ENCODE data around the gene TINAGL1. TPM values are rescaled to one million over a fixed set of nuclear protein-coding genes. Genes with fewer than 3 reads are reported as not detected.

Gene TINAGL1
- total and polyA plus RNA-seq, 2 donors (not counting 1 experiment from before 2014, with no cell fraction given) = 3.0 to 92.5 TPM

DNA sequence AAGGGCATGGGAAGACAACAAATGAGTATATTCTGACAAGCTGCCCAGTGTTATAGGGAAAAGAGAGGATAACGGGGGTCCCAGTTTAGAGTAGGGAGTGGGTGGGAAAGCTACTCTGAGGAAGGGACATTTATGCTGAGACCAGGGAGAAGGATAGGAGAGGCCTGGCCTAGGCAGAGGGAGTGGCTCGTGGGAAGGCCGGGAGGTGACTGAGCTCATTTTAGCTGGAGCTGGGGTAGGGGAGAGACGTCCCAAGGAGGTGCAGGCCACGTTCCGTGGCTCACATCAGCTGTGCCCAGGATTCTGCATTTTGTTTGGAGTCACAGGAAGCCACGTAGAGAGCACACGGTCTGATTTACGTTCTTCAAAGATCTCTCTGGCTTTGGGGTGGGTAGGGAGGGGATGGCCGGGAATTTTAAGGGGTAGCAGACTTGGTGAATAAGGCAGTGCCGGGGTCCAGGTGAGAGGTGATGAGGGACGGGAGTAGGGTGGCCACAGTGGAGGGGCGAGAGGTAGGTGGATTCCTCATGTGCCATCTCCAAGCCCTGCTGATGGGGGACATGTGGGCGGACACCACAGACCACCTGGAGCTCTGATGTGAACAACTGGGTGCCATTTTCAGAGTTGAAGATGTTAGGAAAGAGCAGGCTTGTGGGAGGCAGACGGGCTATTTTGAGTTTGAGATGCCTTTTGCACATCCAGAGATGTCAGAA, 4.7 kb downstream of the TINAGL1 start:
- DNase-seq (ENCODE audit: low read depth in 2 of 2) = no peak

GRCh38 chr1:31581821-31582810, 5.8 kb downstream of the TINAGL1 start:
- no peaks in the 10 kb centered on the region for H3K9me3 ChIP-seq (ENCODE audit: control insufficient read depth, insufficient read depth, low read depth, low read length)
- H3K4me1 ChIP-seq (ENCODE audit: control insufficient read depth, extremely low read depth, insufficient read depth, low read length) = peaks cover 24% of the 10 kb centered on the region
- no peak overlapping the region for H3K27ac ChIP-seq (ENCODE audit: insufficient read depth, low read length)
- no peaks in the 10 kb centered on the region for H3K79me2 ChIP-seq (ENCODE audit: control insufficient read depth, insufficient read depth, low read length)
- no peak overlapping the region for H3K4me3 ChIP-seq (replicated peaks in 1 of 4; ENCODE audit: control extremely low read depth in 1 of 4, insufficient read depth in 1 of 4, low read depth in 3 of 4, low read length in 4 of 4)
- no peak overlapping the region for H3K4me2 ChIP-seq (ENCODE audit: extremely low read depth, insufficient read depth, low read length)
- H4K20me1 ChIP-seq (ENCODE audit: control insufficient read depth, extremely low read depth, insufficient read depth, low read length) = no peaks in the 10 kb centered on the region
- no peak overlapping the region for H3K9ac ChIP-seq (ENCODE audit: insufficient read depth, low read length)
- no peak overlapping the region for H2AFZ ChIP-seq (ENCODE audit: low read length)
- no peaks in the 10 kb centered on the region for H3K27me3 ChIP-seq (ENCODE audit: control insufficient read depth, insufficient read depth, low read length)
- peaks cover 5% of the 10 kb centered on the region for H3K36me3 ChIP-seq (ENCODE audit: control insufficient read depth, insufficient read depth, low read length)
- TF ChIP-seq EZH2 (IDR thresholded peaks at IDR 0.05; ENCODE audit: low read length, missing control alignments) (no peak), CTCF (conservative IDR thresholded peaks at IDR 0.05 in 1 of 2, IDR thresholded peaks at IDR 0.05 in 1 of 2; ENCODE audit: low read depth in 1 of 2, low read length in 2 of 2) (no peak)
- DNase-seq (ENCODE audit: low read depth in 2 of 2) = no peak

More for the DNA sequence above, 4.7 kb downstream of the TINAGL1 start:
- Histone ChIP-seq H3K4me3 (replicated peaks in 1 of 4; ENCODE audit: control extremely low read depth in 1 of 4, insufficient read depth in 1 of 4, low read depth in 3 of 4, low read length in 4 of 4) (no peak overlapping the region), H3K79me2 (ENCODE audit: control insufficient read depth, insufficient read depth, low read length) (no peaks in the 10 kb centered on the region), H3K4me1 (ENCODE audit: control insufficient read depth, extremely low read depth, insufficient read depth, low read length) (peaks cover 28% of the 10 kb centered on the region), H2AFZ (ENCODE audit: low read length) (no peak overlapping the region), H3K36me3 (ENCODE audit: control insufficient read depth, insufficient read depth, low read length) (peaks cover 5% of the 10 kb centered on the region), H3K27me3 (ENCODE audit: control insufficient read depth, insufficient read depth, low read length) (no peaks in the 10 kb centered on the region), H3K9me3 (ENCODE audit: control insufficient read depth, insufficient read depth, low read depth, low read length) (no peaks in the 10 kb centered on the region), H3K9ac (ENCODE audit: insufficient read depth, low read length) (no peak overlapping the region), H3K27ac (ENCODE audit: insufficient read depth, low read length) (no peak overlapping the region), H4K20me1 (ENCODE audit: control insufficient read depth, extremely low read depth, insufficient read depth, low read length) (no peaks in the 10 kb centered on the region), H3K4me2 (ENCODE audit: extremely low read depth, insufficient read depth, low read length) (no peak overlapping the region)
- no peak for TF ChIP-seq CTCF (conservative IDR thresholded peaks at IDR 0.05 in 1 of 2, IDR thresholded peaks at IDR 0.05 in 1 of 2; ENCODE audit: low read depth in 1 of 2, low read length in 2 of 2)
- no peak for TF ChIP-seq EZH2 (IDR thresholded peaks at IDR 0.05; ENCODE audit: low read length, missing control alignments)

Measured in fibroblast of lung (primary cell).